ENCODE measurements around the gene EFHB.

The EFHB gene

DNA sequence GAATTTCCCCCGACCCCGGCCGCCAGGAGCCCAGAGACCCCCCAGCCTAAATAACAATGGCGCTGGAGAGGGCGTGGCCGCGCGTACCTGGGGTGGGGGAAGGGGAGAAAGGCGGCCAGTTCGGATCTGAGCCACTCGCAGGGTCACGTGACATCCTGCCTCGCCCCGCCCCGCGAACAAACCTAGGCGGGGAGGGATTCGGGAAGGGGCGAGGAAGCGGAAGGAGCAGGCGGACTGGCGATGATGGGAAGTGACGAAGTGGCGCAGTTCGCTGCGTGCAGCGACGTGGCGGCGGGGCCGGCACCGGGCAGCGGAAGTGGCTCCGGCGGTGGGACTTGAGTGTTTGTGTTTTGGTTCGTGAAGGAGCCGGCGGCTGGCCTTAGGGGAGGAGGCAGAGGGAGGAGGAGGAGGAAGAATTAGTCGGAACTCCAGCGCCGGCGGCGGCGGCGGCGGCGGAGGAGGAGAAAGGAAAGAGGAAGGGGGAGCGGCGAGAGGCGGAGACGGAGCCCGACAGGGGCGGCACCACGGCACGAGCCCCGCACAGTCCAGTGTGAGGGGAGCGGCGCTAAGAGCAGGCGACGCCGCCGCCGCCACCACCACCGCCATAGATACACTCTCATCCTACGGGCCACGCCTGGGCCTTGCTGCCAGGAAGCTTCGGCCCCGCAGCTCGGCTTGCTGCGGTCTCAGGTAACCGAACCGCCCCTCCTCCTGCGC lies 13.0 kb upstream of the EFHB start, which contains the start of gene RAB5A (continued):
- TF ChIP-seq ZNF561 (tag by site-specific recombination; IDR thresholded peaks at IDR 0.05; ENCODE audit: borderline replicate concordance) (0 out of 2 replicates have a peak, but pooled peaks have one; percentile 33), ZNF2 (tag by site-specific recombination; IDR thresholded peaks at IDR 0.05) (peak; percentile 83), GLI4 (tag by site-specific recombination; IDR thresholded peaks at IDR 0.05) (peak; percentile 53; the same call in 1 of the 2 replicates), ZBTB20 (tag by site-specific recombination; IDR thresholded peaks at IDR 0.05) (peak; percentile 93; the same call in 1 of the 2 replicates), ZNF513 (tag by site-specific recombination; IDR thresholded peaks at IDR 0.05) (peak; percentile 77), ZEB2 (tag by site-specific recombination; IDR thresholded peaks at IDR 0.05) (peak; percentile 93), FEZF1 (tag by site-specific recombination; IDR thresholded peaks at IDR 0.05) (peak; percentile 4; the same call in 1 of the 2 replicates), ZNF529 (tag by site-specific recombination; IDR thresholded peaks at IDR 0.05; ENCODE audit: insufficient replicate concordance) (no peak), ZNF549 (tag by site-specific recombination; IDR thresholded peaks at IDR 0.05) (no peak), HOXD13 (CRISPR knock-in tag; IDR thresholded peaks at IDR 0.05; ENCODE audit: borderline replicate concordance) (no peak), ZBTB21 (tag by site-specific recombination; IDR thresholded peaks at IDR 0.05) (peak; percentile 97), YY2 (tag by site-specific recombination; IDR thresholded peaks at IDR 0.05) (0 out of 2 replicates have a peak, but pooled peaks have one; percentile 51), ZNF155 (tag by site-specific recombination; IDR thresholded peaks at IDR 0.05) (no peak), GFI1B (tag by site-specific recombination; IDR thresholded peaks at IDR 0.05) (no peak), ZNF223 (tag by site-specific recombination; IDR thresholded peaks at IDR 0.05) (no peak), KLF1 (tag by site-specific recombination; IDR thresholded peaks at IDR 0.05) (peak; percentile 88), SALL2 (tag by site-specific recombination; IDR thresholded peaks at IDR 0.05; ENCODE audit: borderline replicate concordance) (no peak), ZNF138 (tag by site-specific recombination; IDR thresholded peaks at IDR 0.05; ENCODE audit: borderline replicate concordance) (no peak), MZF1 (tag by site-specific recombination; IDR thresholded peaks at IDR 0.05; ENCODE audit: borderline replicate concordance) (peak; percentile 34; the same call in 1 of the 2 replicates), ZBTB8A (tag by site-specific recombination; IDR thresholded peaks at IDR 0.05) (no peak; the same call in 1 of the 2 replicates), ZNF521 (tag by site-specific recombination; IDR thresholded peaks at IDR 0.05) (no peak), KLF10 (tag by site-specific recombination; IDR thresholded peaks at IDR 0.05) (peak; percentile 56; the same call in 1 of the 2 replicates), PBX3 (CRISPR knock-in tag; IDR thresholded peaks at IDR 0.05) (no peak), KLF7 (tag by site-specific recombination; IDR thresholded peaks at IDR 0.05; ENCODE audit: borderline replicate concordance) (peak; percentile 94), ZFP37 (tag by site-specific recombination; IDR thresholded peaks at IDR 0.05) (no peak), KLF8 (tag by site-specific recombination; IDR thresholded peaks at IDR 0.05) (peak; percentile 87), ZNF610 (tag by site-specific recombination; IDR thresholded peaks at IDR 0.05; ENCODE audit: borderline replicate concordance) (peak; percentile 74; the same call in 1 of the 2 replicates), GLIS1 (tag by site-specific recombination; IDR thresholded peaks at IDR 0.05) (peak; percentile 62), IKZF3 (tag by site-specific recombination; IDR thresholded peaks at IDR 0.05) (peak; percentile 94)
- TF ChIP-seq, protein P1, sequence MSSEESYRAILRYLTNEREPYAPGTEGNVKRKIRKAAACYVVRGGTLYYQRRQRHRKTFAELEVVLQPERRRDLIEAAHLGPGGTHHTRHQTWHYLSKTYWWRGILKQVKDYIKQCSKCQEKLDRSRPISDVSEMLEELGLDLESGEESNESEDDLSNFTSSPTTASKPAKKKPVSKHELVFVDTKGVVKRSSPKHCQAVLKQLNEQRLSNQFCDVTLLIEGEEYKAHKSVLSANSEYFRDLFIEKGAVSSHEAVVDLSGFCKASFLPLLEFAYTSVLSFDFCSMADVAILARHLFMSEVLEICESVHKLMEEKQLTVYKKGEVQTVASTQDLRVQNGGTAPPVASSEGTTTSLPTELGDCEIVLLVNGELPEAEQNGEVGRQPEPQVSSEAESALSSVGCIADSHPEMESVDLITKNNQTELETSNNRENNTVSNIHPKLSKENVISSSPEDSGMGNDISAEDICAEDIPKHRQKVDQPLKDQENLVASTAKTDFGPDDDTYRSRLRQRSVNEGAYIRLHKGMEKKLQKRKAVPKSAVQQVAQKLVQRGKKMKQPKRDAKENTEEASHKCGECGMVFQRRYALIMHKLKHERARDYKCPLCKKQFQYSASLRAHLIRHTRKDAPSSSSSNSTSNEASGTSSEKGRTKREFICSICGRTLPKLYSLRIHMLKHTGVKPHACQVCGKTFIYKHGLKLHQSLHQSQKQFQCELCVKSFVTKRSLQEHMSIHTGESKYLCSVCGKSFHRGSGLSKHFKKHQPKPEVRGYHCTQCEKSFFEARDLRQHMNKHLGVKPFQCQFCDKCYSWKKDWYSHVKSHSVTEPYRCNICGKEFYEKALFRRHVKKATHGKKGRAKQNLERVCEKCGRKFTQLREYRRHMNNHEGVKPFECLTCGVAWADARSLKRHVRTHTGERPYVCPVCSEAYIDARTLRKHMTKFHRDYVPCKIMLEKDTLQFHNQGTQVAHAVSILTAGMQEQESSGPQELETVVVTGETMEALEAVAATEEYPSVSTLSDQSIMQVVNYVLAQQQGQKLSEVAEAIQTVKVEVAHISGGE (tag by site-specific recombination; conservative IDR thresholded peaks at IDR 0.05; ENCODE audit: low read depth) = peak; percentile 98
- TF ChIP-seq, protein P2, sequence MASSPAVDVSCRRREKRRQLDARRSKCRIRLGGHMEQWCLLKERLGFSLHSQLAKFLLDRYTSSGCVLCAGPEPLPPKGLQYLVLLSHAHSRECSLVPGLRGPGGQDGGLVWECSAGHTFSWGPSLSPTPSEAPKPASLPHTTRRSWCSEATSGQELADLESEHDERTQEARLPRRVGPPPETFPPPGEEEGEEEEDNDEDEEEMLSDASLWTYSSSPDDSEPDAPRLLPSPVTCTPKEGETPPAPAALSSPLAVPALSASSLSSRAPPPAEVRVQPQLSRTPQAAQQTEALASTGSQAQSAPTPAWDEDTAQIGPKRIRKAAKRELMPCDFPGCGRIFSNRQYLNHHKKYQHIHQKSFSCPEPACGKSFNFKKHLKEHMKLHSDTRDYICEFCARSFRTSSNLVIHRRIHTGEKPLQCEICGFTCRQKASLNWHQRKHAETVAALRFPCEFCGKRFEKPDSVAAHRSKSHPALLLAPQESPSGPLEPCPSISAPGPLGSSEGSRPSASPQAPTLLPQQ (tag by site-specific recombination; IDR thresholded peaks at IDR 0.05) = peak; percentile 72; the same call in 1 of the 2 replicates
- TF ChIP-seq, protein P3, sequence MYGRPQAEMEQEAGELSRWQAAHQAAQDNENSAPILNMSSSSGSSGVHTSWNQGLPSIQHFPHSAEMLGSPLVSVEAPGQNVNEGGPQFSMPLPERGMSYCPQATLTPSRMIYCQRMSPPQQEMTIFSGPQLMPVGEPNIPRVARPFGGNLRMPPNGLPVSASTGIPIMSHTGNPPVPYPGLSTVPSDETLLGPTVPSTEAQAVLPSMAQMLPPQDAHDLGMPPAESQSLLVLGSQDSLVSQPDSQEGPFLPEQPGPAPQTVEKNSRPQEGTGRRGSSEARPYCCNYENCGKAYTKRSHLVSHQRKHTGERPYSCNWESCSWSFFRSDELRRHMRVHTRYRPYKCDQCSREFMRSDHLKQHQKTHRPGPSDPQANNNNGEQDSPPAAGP (tag by site-specific recombination; IDR thresholded peaks at IDR 0.05) = peak; percentile 17; the same call in 1 of the 2 replicates

All from HEK293 (cell line).